GM19395 (cell line): ENCODE data around the gene ASPA.
"Not testable (repeated sequence)": the region's sequence is repeated elsewhere in the genome, so short reads cannot be mapped to it uniquely, and the experiment has no call there.

Source experiments
- ATAC-seq: cut with Tn5 transposase; IDR thresholded peaks from one replicate; pipeline ENCODE4 v1.9.1; 2021; ENCODE audit warnings: mild to moderate bottlenecking, moderate library complexity; ENCODE audit not compliant: unreplicated experiment

ASPA gene

GRCh38 chr17:3475812-3476610, at the start of gene ASPA:
ASPA (plus strand) TSS chr17:3475997; CDS start chr17:3476160, 163 bp downstream.
- ATAC-seq = no peak

- not testable (repeated sequence) for ATAC-seq
Observed at GRCh38 chr17:3433215-3433614, 42.6 kb upstream of the ASPA start.

GRCh38 chr17:3433741-3434140, 42.1 kb upstream of the ASPA start, which contains the start of gene OR1E2:
OR1E2 (minus strand) TSS chr17:3433841; CDS start chr17:3433841, 0 bp downstream.
- ATAC-seq = no peak

- no peak for ATAC-seq
Observed at GRCh38 chr17:3438368-3438767, 37.4 kb upstream of the ASPA start.

GRCh38 chr17:3440451-3440850, 35.3 kb upstream of the ASPA start:
- ATAC-seq = no peak

GRCh38 chr17:3447625-3448024, 28.2 kb upstream of the ASPA start:
- no peak for ATAC-seq

- ATAC-seq = no peak
Observed at GRCh38 chr17:3448059-3448665, 27.6 kb upstream of the ASPA start.

- ATAC-seq = not testable (repeated sequence)
Observed at GRCh38 chr17:3466355-3466754, 9.4 kb upstream of the ASPA start.

- no peak for ATAC-seq
Observed at GRCh38 chr17:3469529-3469928, 6.3 kb upstream of the ASPA start.

GRCh38 chr17:3471599-3471998, 4.2 kb upstream of the ASPA start, which contains the start of gene SPATA22:
SPATA22 (minus strand) TSS chr17:3471819; CDS start chr17:3469325, 2,494 bp downstream.
- no peak for ATAC-seq

GRCh38 chr17:3472137-3472536, 3.7 kb upstream of the ASPA start:
- no peak for ATAC-seq

GRCh38 chr17:3474212-3474611, 1.6 kb upstream of the ASPA start:
- no peak for ATAC-seq

GRCh38 chr17:3475251-3475685, 529 bp upstream of the ASPA start:
- ATAC-seq = no peak

- ATAC-seq = no peak
Observed at GRCh38 chr17:3479988-3480387, 4.2 kb downstream of the ASPA start.

GRCh38 chr17:3482852-3483251, 7.1 kb downstream of the ASPA start:
- ATAC-seq = no peak

GRCh38 chr17:3485481-3486068, 9.8 kb downstream of the ASPA start:
- ATAC-seq = no peak

GRCh38 chr17:3497101-3497500, 21.3 kb downstream of the ASPA start:
- ATAC-seq = no peak

- ATAC-seq = no peak
Observed at GRCh38 chr17:3501344-3501743, 25.5 kb downstream of the ASPA start.

GRCh38 chr17:3502466-3502865, 26.7 kb downstream of the ASPA start:
- no peak for ATAC-seq

- no peak for ATAC-seq
Observed at GRCh38 chr17:3503285-3503684, 27.5 kb downstream of the ASPA start.

GRCh38 chr17:3505008-3505407, 29.2 kb downstream of the ASPA start:
- ATAC-seq = no peak

GRCh38 chr17:3506054-3506453, 30.3 kb downstream of the ASPA start:
- ATAC-seq = no peak
